GM21717 (cell line): ENCODE data around the gene HCN1.
"Not testable (repeated sequence)": the region's sequence is repeated elsewhere in the genome, so short reads cannot be mapped to it uniquely, and the experiment has no call there.

Experiments used
- ATAC-seq: cut with Tn5 transposase; IDR thresholded peaks from one replicate; pipeline ENCODE4 v1.9.1; 2021; ENCODE audit warnings: mild to moderate bottlenecking, moderate library complexity; ENCODE audit not compliant: unreplicated experiment

Gene HCN1

DNA sequence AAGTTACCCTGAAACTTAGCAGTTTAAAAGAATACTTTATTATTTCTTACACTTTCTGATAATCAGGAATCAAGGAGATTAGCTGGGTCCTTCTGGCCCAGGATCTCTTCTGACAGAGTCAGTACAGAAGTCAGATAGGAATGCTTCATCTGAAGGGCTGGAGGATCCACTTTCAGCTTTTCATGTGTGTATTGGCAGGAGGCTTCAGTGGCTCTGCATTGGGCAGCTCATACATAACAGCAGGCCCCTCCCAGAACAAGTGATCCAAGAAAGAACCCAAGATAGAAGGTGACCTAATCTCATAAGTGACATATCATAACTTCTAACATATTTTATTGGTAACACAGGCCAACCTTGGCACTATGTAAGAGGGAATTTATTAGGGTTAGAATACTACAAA is 258.4 kb downstream of the HCN1 start:
- no peak for ATAC-seq

DNA sequence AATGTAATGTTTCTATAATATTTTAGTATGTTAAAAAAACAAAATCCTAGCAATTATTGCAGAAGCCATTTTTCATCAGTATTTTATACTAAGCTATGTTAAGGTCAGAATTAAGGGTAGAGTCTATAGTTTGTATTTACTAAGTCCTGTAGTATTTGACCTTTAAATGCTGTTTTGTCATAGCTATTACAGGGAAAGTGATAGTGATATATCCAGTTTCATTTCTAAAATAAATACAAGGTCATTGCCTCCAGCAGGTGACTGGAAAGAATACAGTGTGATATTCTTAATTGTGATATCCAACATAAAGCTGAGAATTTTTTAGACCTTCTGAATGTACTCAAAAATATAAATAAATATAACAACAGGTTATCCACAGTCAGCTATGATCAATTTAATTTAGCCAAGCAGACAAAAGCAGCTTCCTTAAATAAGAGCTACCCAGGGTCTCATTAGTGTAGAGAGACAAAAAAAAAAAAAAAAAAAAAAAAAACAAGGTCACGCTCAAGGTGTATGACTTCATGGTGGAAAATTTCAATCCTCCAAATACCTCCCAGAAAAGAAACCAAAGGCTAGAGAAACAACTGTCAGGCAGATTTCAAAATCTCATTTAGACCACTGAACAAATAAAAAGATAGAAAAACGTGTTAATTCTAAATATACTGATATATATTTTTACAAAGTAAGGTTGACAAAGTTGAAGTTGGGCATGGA is 278.7 kb downstream of the HCN1 start:
- no peak for ATAC-seq

DNA sequence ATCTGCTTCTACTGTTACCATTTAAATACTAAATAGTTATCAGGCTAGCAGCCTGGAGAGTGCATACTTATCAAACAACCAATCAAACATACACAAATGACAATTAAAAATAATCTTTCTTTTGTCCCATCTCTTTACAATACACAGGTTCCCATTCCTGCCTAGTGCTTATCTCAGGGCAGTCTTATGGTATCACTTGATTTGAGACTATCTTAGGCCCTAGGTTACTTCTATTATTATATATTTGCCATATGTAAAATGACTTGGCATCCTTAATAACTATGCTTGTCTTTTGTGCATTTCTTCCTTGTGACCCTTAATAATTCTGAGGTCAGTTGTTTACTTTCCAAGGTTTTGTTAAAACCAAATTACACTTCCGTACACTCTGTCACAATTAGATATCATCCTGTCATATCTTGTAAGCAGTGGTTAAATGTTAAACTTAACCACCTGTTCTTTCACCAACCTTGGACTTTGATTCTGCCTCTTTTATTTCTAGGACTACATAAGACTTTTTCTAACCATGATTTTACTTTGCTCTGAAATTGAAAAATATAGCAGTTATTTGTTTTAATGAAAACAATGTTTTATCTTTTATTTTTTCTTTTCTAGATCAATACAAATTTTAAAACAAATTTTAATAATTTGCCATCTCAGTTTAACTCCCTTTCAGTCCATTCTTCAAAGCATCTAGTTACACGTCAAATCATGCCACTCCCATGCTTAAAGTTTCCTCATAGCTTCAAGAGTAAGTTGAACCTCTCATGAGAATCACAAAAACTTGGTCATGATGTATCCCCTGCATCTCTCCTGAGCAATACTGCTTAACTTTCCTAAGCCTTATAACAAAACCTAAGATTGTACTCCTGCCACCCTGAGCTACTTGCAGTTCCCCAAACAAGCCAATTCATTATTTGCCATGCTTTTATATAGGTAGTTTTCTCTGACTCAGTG is 281.3 kb downstream of the HCN1 start:
- no peak for ATAC-seq

GRCh38 chr5:45411971-45412612 is 284.1 kb downstream of the HCN1 start:
- ATAC-seq = no peak

GRCh38 chr5:45410304-45410995 is 285.7 kb downstream of the HCN1 start:
- no peak for ATAC-seq

DNA sequence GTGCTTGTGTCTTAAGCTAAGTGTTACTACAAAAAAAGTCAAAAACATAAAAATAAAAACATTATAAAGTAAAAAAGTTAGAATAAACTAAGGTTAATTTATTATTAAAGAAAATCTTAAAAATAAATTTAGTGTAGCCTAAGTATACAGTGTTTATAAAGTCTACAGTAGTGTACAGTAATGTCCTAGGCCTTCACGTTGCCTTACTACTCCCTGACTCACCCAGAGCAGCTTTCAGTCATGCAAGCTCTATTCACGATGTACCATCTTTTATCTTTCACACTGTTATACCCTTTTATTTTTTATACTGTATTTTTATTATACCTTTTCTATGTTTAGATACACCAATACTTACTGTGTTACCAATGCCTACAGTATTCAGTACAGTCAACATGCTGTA is 288.1 kb downstream of the HCN1 start:
- ATAC-seq = no peak

- ATAC-seq = no peak
Observed at GRCh38 chr5:45402804-45403455, 293.2 kb downstream of the HCN1 start.

DNA sequence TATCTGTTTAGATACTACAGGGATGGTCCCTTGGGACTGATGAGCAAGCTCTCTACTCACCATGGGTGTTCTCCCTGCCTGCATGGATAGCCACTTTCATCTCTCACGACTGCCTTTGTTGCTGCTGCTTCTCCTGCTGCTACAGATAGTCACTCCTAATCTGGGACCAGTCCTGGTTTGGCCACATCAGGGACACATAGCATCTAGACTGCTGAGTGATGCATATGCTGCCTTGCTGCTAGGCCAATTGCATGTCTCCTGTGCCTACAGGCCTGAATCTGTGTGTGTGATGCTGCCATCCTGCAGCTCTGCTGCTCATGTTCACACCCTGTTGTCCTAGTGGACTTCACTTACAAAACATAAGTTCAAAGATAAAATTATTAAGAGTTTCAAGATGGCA is 297.1 kb downstream of the HCN1 start:
- no peak for ATAC-seq

DNA sequence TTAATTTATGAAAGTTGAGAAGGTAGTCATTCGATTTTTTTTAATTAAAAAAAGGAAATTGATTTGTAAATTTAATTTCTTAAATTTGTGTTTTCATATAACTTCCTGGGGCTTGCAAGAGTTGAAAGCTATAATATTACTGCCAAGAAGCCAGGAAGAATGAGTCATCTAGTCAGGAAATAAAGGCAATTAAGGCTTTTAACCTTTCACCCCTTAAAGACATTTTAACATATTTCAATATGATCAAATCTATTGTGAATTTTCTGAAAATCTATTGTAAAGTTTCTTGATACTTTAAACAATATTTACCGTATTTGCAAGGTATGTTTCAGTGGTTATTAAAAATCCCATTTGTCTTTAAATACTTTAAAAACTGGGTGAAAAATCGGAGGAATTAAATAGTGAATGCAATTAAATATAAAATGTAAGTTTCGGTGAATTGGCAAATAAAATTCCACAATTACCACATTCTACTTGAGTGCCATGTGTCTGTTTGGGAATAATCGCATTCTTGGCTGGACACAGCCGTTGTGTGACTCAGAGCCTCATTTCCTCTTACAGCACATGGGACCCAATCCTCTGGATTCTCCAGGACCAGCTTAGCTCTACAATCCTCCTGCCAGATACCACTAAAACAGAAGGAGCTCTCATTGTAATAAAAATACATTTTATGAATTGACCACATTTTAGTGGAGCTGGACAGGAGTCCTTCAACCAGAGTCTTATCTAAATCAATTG is 310.7 kb downstream of the HCN1 start:
- ATAC-seq = no peak

DNA sequence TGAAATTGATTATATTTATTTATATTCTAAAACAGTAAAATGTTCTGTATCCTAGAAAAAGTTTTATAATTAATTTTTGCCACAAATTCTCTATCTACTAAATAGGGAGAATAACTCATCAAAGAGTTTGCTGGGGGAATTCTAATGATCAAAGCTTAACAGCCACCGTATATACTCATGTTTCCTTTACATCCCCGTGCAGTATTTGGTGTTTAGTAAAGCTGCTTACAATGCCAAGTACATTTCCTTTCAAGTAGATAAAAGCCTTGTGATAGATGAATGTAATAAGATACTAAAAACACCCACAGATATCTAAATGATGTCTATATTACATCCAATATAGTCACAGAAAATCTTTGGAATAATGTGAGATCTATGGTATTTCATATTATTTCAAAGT is 312.2 kb downstream of the HCN1 start:
- no peak for ATAC-seq

GRCh38 chr5:45382583-45382982 is 313.6 kb downstream of the HCN1 start:
- ATAC-seq = no peak

DNA sequence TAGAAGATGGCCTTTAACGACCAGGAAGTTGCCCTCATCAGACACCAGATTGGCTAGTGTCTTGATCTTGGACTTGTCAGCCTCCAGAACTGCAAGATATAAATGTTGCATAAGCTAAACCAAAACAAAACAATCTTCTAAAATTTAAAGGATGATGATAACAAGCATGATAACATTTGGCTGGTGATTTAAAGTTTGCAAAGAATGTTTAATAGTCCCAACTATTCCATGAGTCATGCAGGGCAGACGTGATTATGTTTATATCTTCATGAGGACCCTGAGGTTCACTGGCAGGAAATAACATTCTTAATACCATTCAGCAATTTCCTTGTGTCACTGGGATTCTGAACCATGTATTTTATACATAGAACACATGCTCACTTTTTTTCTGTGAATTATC is 319.8 kb downstream of the HCN1 start:
- no peak for ATAC-seq

DNA sequence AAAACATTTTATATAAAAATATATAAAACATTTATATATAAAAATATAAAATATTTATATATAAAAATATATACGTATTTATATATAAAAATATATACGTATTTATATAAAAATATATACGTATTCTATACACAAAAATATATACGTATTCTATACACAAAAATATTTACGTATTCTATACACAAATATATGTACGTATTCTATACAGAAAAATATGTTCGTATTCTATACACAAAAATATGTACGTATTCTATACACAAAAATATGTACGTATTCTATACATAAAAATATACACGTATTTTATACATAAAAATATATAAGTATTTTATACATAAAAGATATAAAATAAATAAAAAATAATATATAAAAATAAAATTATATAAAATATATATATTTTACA is 323.6 kb downstream of the HCN1 start:
- no peak for ATAC-seq

GRCh38 chr5:45371423-45371822 is 324.8 kb downstream of the HCN1 start:
- ATAC-seq = not testable (repeated sequence)

DNA sequence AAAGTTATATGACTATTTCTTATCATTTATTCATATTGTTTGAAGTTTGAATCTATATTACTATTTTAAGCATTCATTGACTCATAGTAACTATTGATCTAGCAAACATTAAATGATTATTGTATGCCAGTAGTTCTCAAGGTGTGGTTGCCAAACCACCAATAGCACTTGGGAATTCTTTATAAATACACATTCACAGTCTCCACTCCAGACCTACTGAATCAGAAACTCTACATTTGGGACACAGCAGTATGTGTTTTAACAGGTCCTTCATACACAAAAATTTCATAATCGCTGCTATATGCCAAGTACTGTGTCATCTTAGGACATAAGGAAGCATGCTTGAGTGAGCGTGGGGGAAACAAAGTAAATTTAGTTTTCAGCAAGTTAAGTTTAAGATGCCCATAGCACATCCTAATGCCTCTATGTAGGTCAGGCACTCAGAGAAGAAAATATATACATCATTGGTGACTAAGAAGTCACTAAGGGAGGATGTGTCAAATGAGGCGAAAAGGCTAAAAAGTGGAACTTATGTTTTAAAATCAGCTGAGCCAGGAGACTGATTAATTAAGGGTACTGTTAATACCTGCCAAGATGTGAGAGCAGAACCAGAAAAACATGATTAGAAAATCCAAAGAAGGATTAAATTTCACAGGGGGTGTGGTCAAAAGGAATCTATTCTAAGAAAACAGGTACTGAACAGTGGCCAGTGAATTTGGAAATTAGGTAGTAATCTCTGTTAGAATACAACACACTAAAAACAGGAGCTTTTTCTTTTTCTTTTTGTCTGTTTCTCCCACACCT is 340.8 kb downstream of the HCN1 start:
- no peak for ATAC-seq

DNA sequence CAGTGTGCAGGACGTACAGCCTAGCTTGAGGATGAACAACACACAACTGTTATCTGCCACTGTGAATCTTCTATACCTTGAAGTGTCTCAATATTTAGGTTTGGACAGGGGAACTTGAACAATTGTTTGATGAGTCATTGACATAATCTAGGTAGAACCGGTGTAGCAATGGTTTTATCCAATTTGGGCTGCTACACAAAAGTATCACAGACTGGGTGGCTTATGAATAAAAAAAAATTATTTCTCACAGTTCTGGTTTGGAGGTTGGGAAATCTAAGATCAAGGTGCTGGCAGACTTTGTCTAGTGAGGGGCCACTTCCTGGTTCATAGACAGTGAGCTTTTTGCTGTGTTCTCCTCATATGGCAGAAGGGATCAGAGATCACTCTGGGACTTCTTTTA is 359.7 kb downstream of the HCN1 start:
- no peak for ATAC-seq

GRCh38 chr5:45335978-45336377 is 360.2 kb downstream of the HCN1 start:
- ATAC-seq = no peak

DNA sequence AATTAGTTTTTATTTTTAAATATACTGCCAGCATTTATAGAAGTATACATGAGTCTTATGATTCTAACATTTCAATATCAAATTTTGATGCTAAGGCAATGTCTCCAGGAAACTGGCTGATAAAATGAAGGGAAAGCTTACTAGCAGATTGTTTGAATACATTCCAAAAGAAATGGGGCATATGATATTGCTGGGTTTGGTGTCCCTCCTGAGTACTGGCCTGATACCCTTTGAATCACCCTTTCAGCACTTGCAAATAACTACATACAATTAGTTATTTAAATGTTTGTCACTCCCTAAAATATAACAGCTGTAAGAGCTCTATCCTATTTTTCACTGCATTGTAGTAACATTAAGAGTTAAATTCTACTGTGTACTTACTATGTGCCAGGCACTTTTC is 360.8 kb downstream of the HCN1 start:
- ATAC-seq = no peak

- ATAC-seq = no peak
Observed at GRCh38 chr5:45334939-45335338, 361.2 kb downstream of the HCN1 start.
